K562 (cell line): ENCODE data around the gene KLHL12. TPM values are rescaled to one million over a fixed set of nuclear protein-coding genes. Genes with fewer than 3 reads are reported as not detected.

Source experiments
- EGR1 ChIP-seq: fragments of 450-650 bp; conservative IDR thresholded peaks from 2 replicates; pipeline ENCODE4 v1.6.1; 2017; ENCODE audit warnings: mild to moderate bottlenecking
- FOXM1 ChIP-seq, 2 experiments: fragments of 450-650 bp in 1 of 2; sonication (generic) in 1 of 2; formaldehyde crosslinking in 1 of 2; IDR thresholded peaks; 2 replicates each; pipeline versions ENCODE4 v1.6.1 to v1.9.0; 2017 to 2022; ENCODE audit warnings: low read depth in 2 of 2, mild to moderate bottlenecking in 2 of 2, missing genetic modification reagents in 1 of 2, moderate library complexity in 1 of 2
- GMEB1 ChIP-seq: fragments of 250-450 bp; sonication (Bioruptor Pico); IDR thresholded peaks from 2 replicates; pipeline ENCODE4 v1.4.0; 2020; ENCODE audit warnings: mild to moderate bottlenecking
- HNRNPH1 ChIP-seq: fragments of 200-400 bp; formaldehyde crosslinking; optimal IDR thresholded peaks from 2 replicates; pipeline ENCODE3; 2017; ENCODE audit warnings: low read depth, mild to moderate bottlenecking, low read length, moderate library complexity
- KDM1A ChIP-seq, 2 experiments: fragments of 450-650 bp; IDR thresholded peaks; 2 replicates each; pipeline ENCODE4 v1.6.1; 2016; ENCODE audit warnings: mild to moderate bottlenecking in 2 of 2
- PPARD ChIP-seq: fragments of 250-450 bp; sonication (Bioruptor Pico); IDR thresholded peaks from 2 replicates; pipeline ENCODE4 v1.8.0; 2022; ENCODE audit warnings: inconsistent platforms, mild to moderate bottlenecking, moderate library complexity
- ZBTB40 ChIP-seq, 2 experiments: fragments of 450-650 bp in 1 of 2; sonication (generic) in 1 of 2; formaldehyde crosslinking in 1 of 2; IDR thresholded peaks; 2 replicates each; pipeline versions ENCODE4 v1.7.1 to v1.9.0; 2016 to 2022; ENCODE audit warnings: inconsistent platforms in 1 of 2, mild to moderate bottlenecking in 1 of 2, missing genetic modification reagents in 1 of 2
- ZKSCAN8 ChIP-seq: fragments of 200-800 bp; sonication (Bioruptor generic); IDR thresholded peaks from 2 replicates; pipeline ENCODE4 v1.6.1; 2016; ENCODE audit warnings: missing genetic modification characterization, missing compliant biosample characterization
- ZNF3 ChIP-seq: fragments of 250-450 bp; sonication (Bioruptor Pico); IDR thresholded peaks from 2 replicates; pipeline ENCODE4 v1.5.0; 2021; ENCODE audit warnings: mild to moderate bottlenecking, moderate library complexity
- polyA plus RNA-seq, 8 experiments: library from polyadenylated mRNA; depleted of rRNA in 4 of 8; stranded (reverse) in 5 of 8; unstranded in 3 of 8; fragments of >200 nt; fragmentation: Nextera tagmentation in 2 of 8; fragmentation: Illumina TruSeq in 1 of 8; extraction: Ambion mirVana in 2 of 8; extraction: Trizol in 1 of 8; gene quantifications; 2 replicates each; pipeline versions ENCODE4 v1.2.1 to v1.2.3, GENCODE V29; 2011 to 2014; ENCODE audit warnings: inconsistent platforms in 1 of 8, missing spikeins in 1 of 8
- total RNA-seq, 7 experiments: library from RNA; depleted of rRNA in 6 of 7; stranded (reverse); fragments of >200 nt in 6 of 7; fragmentation: Illumina TruSeq in 2 of 7; extraction: Trizol in 2 of 7; gene quantifications; 2 replicates each; pipeline versions ENCODE4 v1.2.1 to v1.2.3, GENCODE V29; 2011 to 2021; ENCODE audit warnings: low replicate concordance in 1 of 7
- TF ChIP-seq, protein P1 (sequence below): IDR thresholded peaks from 2 replicates; pipeline ENCODE4 v1.6.1; 2011; ENCODE audit warnings: borderline replicate concordance, low read depth, mild to moderate bottlenecking, moderate library complexity, low read length; ENCODE audit not compliant: insufficient read depth, poor library complexity, severe bottlenecking

KLHL12 gene
- total and polyA plus RNA-seq, 9 of the 15 experiments (the other 6 are each of a cell fraction or from before 2014, with no cell fraction given) = 23.1 to 85.1 (median 35.0) TPM

DNA sequence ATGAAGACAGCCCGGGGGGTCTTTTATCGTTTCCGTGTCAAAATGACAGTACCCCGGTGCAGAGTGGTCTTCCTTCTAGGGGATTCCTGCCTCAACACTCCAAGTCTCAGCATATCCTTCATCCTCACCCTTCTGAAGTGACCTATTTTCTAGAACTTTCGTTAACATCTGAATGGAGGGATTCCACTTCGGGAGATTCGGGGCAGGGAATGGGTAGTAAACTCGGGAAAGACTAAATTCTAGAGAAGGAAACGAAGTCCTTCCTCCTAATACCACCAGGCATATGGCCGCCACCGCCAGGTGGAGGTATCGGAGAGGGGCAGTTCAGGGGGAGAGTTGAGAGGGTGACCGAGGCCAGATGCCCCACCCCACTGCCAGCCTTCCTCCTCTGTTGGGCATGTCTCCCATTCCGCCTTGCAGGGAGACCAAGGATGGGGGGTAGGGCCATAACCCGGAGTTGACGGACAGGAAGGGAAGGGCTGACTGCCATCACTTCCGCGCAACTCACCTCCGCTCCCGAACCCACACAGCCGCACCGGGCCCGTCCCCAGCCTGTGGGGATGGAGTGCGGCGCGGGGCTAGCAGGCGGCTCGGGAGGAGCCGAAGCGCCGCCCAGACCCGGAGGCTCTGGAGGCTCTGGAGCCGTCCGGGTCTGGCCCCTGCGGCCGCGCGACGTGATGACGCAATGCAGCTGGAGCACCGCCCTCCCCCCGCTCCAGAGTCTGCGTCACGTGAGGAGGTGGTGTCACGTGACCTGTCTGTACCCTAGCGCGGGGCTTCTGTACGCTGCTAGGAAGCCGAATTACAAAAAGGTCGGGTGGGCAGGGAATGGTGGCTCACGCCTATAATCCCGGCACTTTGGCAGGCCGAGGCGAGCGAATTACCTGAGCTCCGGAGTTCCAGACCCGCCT, at the start of gene KLHL12 (continued):
- TF ChIP-seq ZBTB40 (IDR thresholded peaks at IDR 0.05) (peak; percentile 58; the same call in 1 of the 2 replicates), ZBTB40 (CRISPR knock-in tag; IDR thresholded peaks at IDR 0.05) (no peak), ZKSCAN8 (peak; percentile 22; the same call in 1 of the 2 replicates), KDM1A (IDR thresholded peaks at IDR 0.05) (peak in 1 of 2 experiments; percentile 45; a peak in 2 of 4 replicates), HNRNPH1 (no peak), GMEB1 (CRISPR knock-in tag) (peak; percentile 93), PPARD (CRISPR knock-in tag) (no peak), EGR1 (peak; percentile 82), ZNF3 (CRISPR knock-in tag) (no peak), FOXM1 (IDR thresholded peaks at IDR 0.05; ENCODE audit: low read depth) (no peak), FOXM1 (CRISPR knock-in tag; IDR thresholded peaks at IDR 0.05; ENCODE audit: low read depth) (peak; percentile 63; the same call in 1 of the 2 replicates)
- TF ChIP-seq, protein P1, sequence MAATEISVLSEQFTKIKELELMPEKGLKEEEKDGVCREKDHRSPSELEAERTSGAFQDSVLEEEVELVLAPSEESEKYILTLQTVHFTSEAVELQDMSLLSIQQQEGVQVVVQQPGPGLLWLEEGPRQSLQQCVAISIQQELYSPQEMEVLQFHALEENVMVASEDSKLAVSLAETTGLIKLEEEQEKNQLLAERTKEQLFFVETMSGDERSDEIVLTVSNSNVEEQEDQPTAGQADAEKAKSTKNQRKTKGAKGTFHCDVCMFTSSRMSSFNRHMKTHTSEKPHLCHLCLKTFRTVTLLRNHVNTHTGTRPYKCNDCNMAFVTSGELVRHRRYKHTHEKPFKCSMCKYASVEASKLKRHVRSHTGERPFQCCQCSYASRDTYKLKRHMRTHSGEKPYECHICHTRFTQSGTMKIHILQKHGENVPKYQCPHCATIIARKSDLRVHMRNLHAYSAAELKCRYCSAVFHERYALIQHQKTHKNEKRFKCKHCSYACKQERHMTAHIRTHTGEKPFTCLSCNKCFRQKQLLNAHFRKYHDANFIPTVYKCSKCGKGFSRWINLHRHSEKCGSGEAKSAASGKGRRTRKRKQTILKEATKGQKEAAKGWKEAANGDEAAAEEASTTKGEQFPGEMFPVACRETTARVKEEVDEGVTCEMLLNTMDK = peak; percentile 42
